ENCODE measurements around the gene C19orf38. TPM values are rescaled to one million over a fixed set of nuclear protein-coding genes. Genes with fewer than 3 reads are reported as not detected.

The C19orf38 gene
- total RNA-seq, 2 experiments from 2014 or later: 1.1 to 2.2 TPM

DNA sequence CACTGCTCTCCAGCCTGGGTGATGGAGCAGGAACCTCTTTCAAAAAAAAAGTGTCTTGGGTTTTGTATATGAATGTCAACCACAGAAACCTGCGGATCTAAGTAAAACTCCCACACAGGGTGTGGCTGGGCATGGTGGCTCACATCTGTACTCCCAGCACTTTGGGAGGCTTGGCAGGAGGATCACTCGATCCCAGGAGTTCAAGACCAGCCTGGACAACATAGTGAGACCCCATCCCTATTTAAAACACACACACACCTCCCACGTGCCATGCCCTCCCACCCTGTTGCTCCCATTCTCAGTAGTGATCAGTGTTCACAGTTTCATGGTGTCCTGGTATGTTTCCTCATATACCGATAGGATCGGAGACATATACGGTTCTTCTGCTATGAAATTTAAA, 21.4 kb upstream of the C19orf38 start:
- peaks cover 38% of the 10 kb centered on the region for H3K36me3 Mint-ChIP-seq (ENCODE audit: low read depth)
- no peaks in the 10 kb centered on the region for H3K9me3 Mint-ChIP-seq (ENCODE audit: insufficient read depth)
- no peaks in the 10 kb centered on the region for H3K27me3 Mint-ChIP-seq (ENCODE audit: low read depth)
- POLR2A ChIA-PET: no interaction called here
- CTCF ChIA-PET: interaction anchor here (3.1 kb wide), 1 partner anchor 110 kb away, joined by 15 read pairs; the partner anchor contains the start of gene DNM2
- no peak for DNase-seq
- H3K27ac Mint-ChIP-seq: no peak overlapping the region
- no peak for ATAC-seq
- H3K4me3 Mint-ChIP-seq: no peak overlapping the region
- peaks cover 6% of the 10 kb centered on the region for H3K4me1 Mint-ChIP-seq (ENCODE audit: low read depth)

GRCh38 chr19:10828981-10829821, 19.0 kb upstream of the C19orf38 start:
- Mint-ChIP-seq H3K4me3 (no peak overlapping the region), H3K36me3 (ENCODE audit: low read depth) (peaks cover 38% of the 10 kb centered on the region), H3K27me3 (ENCODE audit: low read depth) (no peaks in the 10 kb centered on the region), H3K27ac (no peak overlapping the region), H3K4me1 (ENCODE audit: low read depth) (peaks cover 2% of the 10 kb centered on the region), H3K9me3 (ENCODE audit: insufficient read depth) (no peaks in the 10 kb centered on the region)
- CTCF ChIA-PET: interaction anchor here (1.1 to 3.1 kb wide), 2 partner anchors 35 to 112 kb away, joined by 5 to 15 read pairs; partner anchors contain the start of gene DNM2
- DNase-seq (no peak), ATAC-seq (peak; percentile 40)
- POLR2A ChIA-PET: no interaction called here

DNA sequence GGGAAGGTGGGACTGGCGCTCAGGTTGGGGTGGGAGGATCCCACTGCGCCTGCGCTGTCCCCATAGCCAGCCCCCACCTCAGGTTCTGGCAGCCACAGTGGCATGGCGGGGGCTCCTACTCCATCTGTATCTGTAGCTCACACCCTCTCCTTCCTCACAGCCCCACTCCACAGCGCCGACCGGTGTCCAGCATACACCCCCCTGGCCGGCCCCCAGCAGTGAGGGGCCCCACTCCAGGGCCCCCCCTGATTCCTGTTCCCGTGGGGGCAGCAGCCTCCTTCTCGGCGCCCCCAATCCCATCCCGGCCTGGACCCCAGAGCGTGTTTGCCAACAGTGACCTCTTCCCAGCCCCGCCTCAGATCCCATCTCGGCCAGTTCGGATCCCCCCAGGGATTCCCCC, 18.2 kb upstream of the C19orf38 start:
- no peaks in the 10 kb centered on the region for H3K9me3 Mint-ChIP-seq (ENCODE audit: insufficient read depth)
- ATAC-seq: no peak
- peak overlapping the region; percentile 34 for H3K27ac Mint-ChIP-seq

GRCh38 chr19:10830370-10830769, 17.8 kb upstream of the C19orf38 start:
- Mint-ChIP-seq H3K27ac (no peak overlapping the region), H3K4me1 (ENCODE audit: low read depth) (peaks cover 6% of the 10 kb centered on the region), H3K36me3 (ENCODE audit: low read depth) (peaks cover 31% of the 10 kb centered on the region), H3K27me3 (ENCODE audit: low read depth) (no peaks in the 10 kb centered on the region), H3K9me3 (ENCODE audit: insufficient read depth) (no peaks in the 10 kb centered on the region), H3K4me3 (no peak overlapping the region)
- DNase-seq: no peak
- no peak for ATAC-seq
- POLR2A ChIA-PET: interaction anchor here (1.1 kb wide), 1 partner anchor 9 kb away, joined by 3 read pairs; no protein-coding TSS in a partner anchor
- CTCF ChIA-PET: interaction anchor here (1.1 kb wide), 1 partner anchor 34 kb away, joined by 4 read pairs; no protein-coding TSS in a partner anchor

More for the DNA sequence above, 18.2 kb upstream of the C19orf38 start:
- Mint-ChIP-seq H3K4me3 (no peak overlapping the region), H3K36me3 (ENCODE audit: low read depth) (peaks cover 33% of the 10 kb centered on the region), H3K4me1 (ENCODE audit: low read depth) (peaks cover 2% of the 10 kb centered on the region), H3K27me3 (ENCODE audit: low read depth) (no peaks in the 10 kb centered on the region)
- CTCF ChIA-PET: interaction anchor here (3.1 kb wide), 1 partner anchor 113 kb away, joined by 15 read pairs; the partner anchor contains the start of gene DNM2
- DNase-seq: no peak
- POLR2A ChIA-PET: no interaction called here

GRCh38 chr19:10830931-10831779, 17.1 kb upstream of the C19orf38 start:
- POLR2A ChIA-PET: interaction anchor here (1.1 kb wide), 1 partner anchor 10 kb away, joined by 3 read pairs; no protein-coding TSS in a partner anchor
- H3K36me3 Mint-ChIP-seq (ENCODE audit: low read depth): peaks cover 25% of the 10 kb centered on the region
- H3K27me3 Mint-ChIP-seq (ENCODE audit: low read depth): no peaks in the 10 kb centered on the region

GRCh38 chr19:10831987-10832938, 16.0 kb upstream of the C19orf38 start:
- Mint-ChIP-seq H3K9me3 (ENCODE audit: insufficient read depth) (peaks cover 9% of the 10 kb centered on the region), H3K36me3 (ENCODE audit: low read depth) (peaks cover 23% of the 10 kb centered on the region), H3K27ac (peak overlapping the region; percentile 49), H3K4me1 (ENCODE audit: low read depth) (peaks cover 17% of the 10 kb centered on the region), H3K4me3 (no peak overlapping the region), H3K27me3 (ENCODE audit: low read depth) (no peaks in the 10 kb centered on the region)
- ChIA-PET CTCF (no interaction called here), POLR2A (no interaction called here)
- ATAC-seq (no peak), DNase-seq (no peak)

More at GRCh38 chr19:10830931-10831779, 17.1 kb upstream of the C19orf38 start:
- peaks cover 7% of the 10 kb centered on the region for H3K4me1 Mint-ChIP-seq (ENCODE audit: low read depth)
- no peak overlapping the region for H3K27ac Mint-ChIP-seq
- no peak for DNase-seq
- ATAC-seq: no peak
- H3K9me3 Mint-ChIP-seq (ENCODE audit: insufficient read depth): no peaks in the 10 kb centered on the region
- no peak overlapping the region for H3K4me3 Mint-ChIP-seq
- CTCF ChIA-PET: interaction anchor here (1.1 kb wide), 1 partner anchor 33 kb away, joined by 4 read pairs; no protein-coding TSS in a partner anchor

- DNase-seq (no peak), ATAC-seq (no peak)
- ChIA-PET POLR2A (no interaction called here), CTCF (no interaction called here)
- Mint-ChIP-seq H3K4me3 (no peak overlapping the region), H3K4me1 (ENCODE audit: low read depth) (peaks cover 17% of the 10 kb centered on the region), H3K27me3 (ENCODE audit: low read depth) (no peaks in the 10 kb centered on the region), H3K9me3 (ENCODE audit: insufficient read depth) (peaks cover 9% of the 10 kb centered on the region), H3K27ac (no peak overlapping the region), H3K36me3 (ENCODE audit: low read depth) (peaks cover 23% of the 10 kb centered on the region)
Measured at GRCh38 chr19:10832939-10833296, 15.3 kb upstream of the C19orf38 start.

- Mint-ChIP-seq H3K36me3 (ENCODE audit: low read depth) (peaks cover 23% of the 10 kb centered on the region), H3K27ac (peak overlapping the region; percentile 99), H3K27me3 (ENCODE audit: low read depth) (no peaks in the 10 kb centered on the region), H3K9me3 (ENCODE audit: insufficient read depth) (peaks cover 9% of the 10 kb centered on the region), H3K4me1 (ENCODE audit: low read depth) (peaks cover 17% of the 10 kb centered on the region), H3K4me3 (peak overlapping the region; percentile 89)
- CTCF ChIA-PET: interaction anchor here (0.7 to 3.5 kb wide), 19 partner anchors 10 to 546 kb away, joined by 3 to 37 read pairs (median 5); partner anchors contain the start of genes C19orf38 and DNM2
- no peak for ATAC-seq
- DNase-seq: no peak
- POLR2A ChIA-PET: interaction anchor here (0.6 to 2.2 kb wide), 7 partner anchors 14 to 117 kb away, joined by 4 to 13 read pairs (median 6); partner anchors contain the start of gene DNM2
Measured at GRCh38 chr19:10835089-10835753, 13.0 kb upstream of the C19orf38 start.

GRCh38 chr19:10835754-10836478, 12.3 kb upstream of the C19orf38 start, which contains the start of gene TMED1:
Gene TMED1, minus strand, starts transcription at chr19:10836212. Its CDS starts 21 bp downstream, at chr19:10836191.
- Mint-ChIP-seq H3K4me1 (ENCODE audit: low read depth) (peaks cover 17% of the 10 kb centered on the region), H3K36me3 (ENCODE audit: low read depth) (peaks cover 23% of the 10 kb centered on the region), H3K4me3 (peak within 1 kb of the TSS; percentile 89), H3K27me3 (ENCODE audit: low read depth) (no peaks in the 10 kb centered on the region), H3K27ac (peak within 1 kb of the TSS; percentile 99), H3K9me3 (ENCODE audit: insufficient read depth) (peaks cover 9% of the 10 kb centered on the region)
- ATAC-seq (peak; percentile 91), DNase-seq (peak; percentile 98)
- ChIA-PET POLR2A (interaction anchor here (0.6 to 2.2 kb wide), 11 partner anchors 14 to 132 kb away, joined by 3 to 13 read pairs (median 4); partner anchors contain the start of gene DNM2), CTCF (interaction anchor here (0.6 to 3.5 kb wide), 22 partner anchors 9 to 545 kb away, joined by 3 to 37 read pairs (median 4); partner anchors contain the start of genes C19orf38 and DNM2)
